HCT116 (cell line): ENCODE measurements around the gene SEC14L6. TPM values are rescaled to one million over a fixed set of nuclear protein-coding genes. Genes with fewer than 3 reads are reported as not detected.

Experiments
- ATAC-seq: fragments of 200-7000 bp; cut with Tn5 transposase; 2 replicates; pipeline ENCODE4 v1.9.1; 2020; ENCODE audit warnings: mild to moderate bottlenecking, moderate library complexity
- BruUV-seq: library from RNA; stranded (reverse); fragments of 400-500 nt; replicated peaks from 2 replicates; lab custom pipeline; 2021; lab: Mats Ljungman, UMichigan
- CTCF ChIA-PET: fragments of 300-600 bp; sonication (Branson Sonifier 250); formaldehyde crosslinking; loops from one replicate; lab custom pipeline; 2021; ENCODE audit warnings: antibody characterized with exemption; lab: Charles Lee
- POLR2A ChIA-PET: fragments of 300-600, 350-600 bp; sonication (Branson Sonifier 250); formaldehyde crosslinking; loops from one replicate; lab custom pipeline; 2021; ENCODE audit warnings: antibody characterized with exemption; lab: Charles Lee
- RAD21 ChIA-PET, 2 experiments: fragments of 300-600 bp; sonication (Branson Sonifier 250); formaldehyde crosslinking; loops; one replicate each; lab custom pipeline; 2023; ENCODE audit warnings: low total read pairs in 2 of 2; ENCODE audit not compliant: uncharacterized antibody in 2 of 2, unreplicated experiment in 2 of 2, low non-redundant PET in 1 of 2; lab: Charles Lee
- DNase-seq: peaks from one replicate; pipeline ENCODE4 v3.0.0-alpha.2; 2010; ENCODE audit warnings: low read depth, low spot score
- H2AFZ ChIP-seq: fragments of 200-600 bp; shearing (Covaris generic), sonication (generic); 2 replicates; pipeline ENCODE4 v1.6.1; 2017; ENCODE audit warnings: low read depth, mixed run types, mixed read lengths, antibody characterized with exemption, low read length; ENCODE audit not compliant: poor library complexity, severe bottlenecking
- H3K27ac ChIP-seq: 2 replicates; pipeline ENCODE4 v1.5.1; 2012; ENCODE audit warnings: low read depth, low read length
- H3K27me3 ChIP-seq: fragments of 200-600 bp; sonication (generic); 2 replicates; pipeline ENCODE4 v1.6.1; 2016; ENCODE audit warnings: mixed run types, low read length, mixed read lengths; ENCODE audit not compliant: insufficient read depth
- H3K36me3 ChIP-seq, 2 experiments: fragments of 200-500 bp in 1 of 2; fragments of 200-600 bp in 1 of 2; sonication (Bioruptor generic) in 1 of 2; sonication (generic) in 1 of 2; 2 replicates each; pipeline versions ENCODE4 v1.5.1 to v1.6.1; 2014 to 2016; ENCODE audit warnings: low read length in 2 of 2, inconsistent platforms in 1 of 2, mixed read lengths in 1 of 2, mixed run types in 1 of 2; ENCODE audit not compliant: insufficient read depth in 2 of 2, control insufficient read depth in 1 of 2
- H3K4me1 ChIP-seq, 2 experiments: fragments of 200-600 bp in 1 of 2; sonication (generic) in 1 of 2; 2 replicates each; pipeline versions ENCODE4 v1.5.1 to v1.6.1; 2012 to 2017; ENCODE audit warnings: low read length in 2 of 2, inconsistent platforms in 1 of 2, mild to moderate bottlenecking in 1 of 2, mixed read lengths in 1 of 2, mixed run types in 1 of 2, moderate library complexity in 1 of 2; ENCODE audit not compliant: insufficient read depth in 2 of 2, control insufficient read depth in 1 of 2
- H3K4me2 ChIP-seq: fragments of 200-600 bp; sonication (generic); 2 replicates; pipeline ENCODE4 v1.6.1; 2017; ENCODE audit warnings: mixed run types, low read length, mixed read lengths
- H3K4me3 ChIP-seq, 2 experiments: fragments of 200-600 bp in 1 of 2; sonication (generic) in 1 of 2; replicated peaks in 1 of 2; 2 replicates each; pipeline ENCODE4 v1.5.1; 2011 to 2016; ENCODE audit warnings: low read length in 2 of 2, control low read depth in 1 of 2, low read depth in 1 of 2, mild to moderate bottlenecking in 1 of 2, mixed read lengths in 1 of 2, mixed run types in 1 of 2
- H3K79me2 ChIP-seq: fragments of 200-600 bp; sonication (generic); 2 replicates; pipeline ENCODE4 v1.6.1; 2017; ENCODE audit warnings: mild to moderate bottlenecking, mixed run types, low read length, moderate library complexity, mixed read lengths; ENCODE audit not compliant: insufficient read depth
- H3K9ac ChIP-seq: fragments of 200-600 bp; sonication (generic); 2 replicates; pipeline ENCODE4 v1.6.1; 2016; ENCODE audit warnings: low read length, mixed read lengths
- H3K9me2 ChIP-seq: fragments of 200-600 bp; sonication (generic), shearing (Covaris generic); 2 replicates; pipeline ENCODE4 v1.6.1; 2017; ENCODE audit warnings: mixed run types, mild to moderate bottlenecking, moderate library complexity; ENCODE audit not compliant: insufficient read depth
- H3K9me3 ChIP-seq, 2 experiments: fragments of 200-500 bp in 1 of 2; fragments of 200-600 bp in 1 of 2; sonication (Bioruptor generic) in 1 of 2; sonication (generic) in 1 of 2; 2 replicates each; pipeline ENCODE4 v1.6.1; 2014 to 2017; ENCODE audit warnings: low read length in 2 of 2, mixed read lengths in 2 of 2, inconsistent platforms in 1 of 2, low read depth in 1 of 2, mild to moderate bottlenecking in 1 of 2, mixed run types in 1 of 2, moderate library complexity in 1 of 2; ENCODE audit not compliant: control insufficient read depth in 1 of 2, insufficient read depth in 1 of 2
- H4K20me1 ChIP-seq: fragments of 200-600 bp; sonication (generic), shearing (Covaris generic); 2 replicates; pipeline ENCODE4 v1.6.1; 2017; ENCODE audit warnings: mixed run types, mild to moderate bottlenecking, moderate library complexity; ENCODE audit not compliant: insufficient read depth
- CEBPB ChIP-seq: IDR thresholded peaks from 2 replicates; pipeline ENCODE4 v1.6.1; 2012; ENCODE audit warnings: low read depth
- CTCF ChIP-seq, 3 experiments: fragments of 200-600 bp in 1 of 3; sonication (generic) in 1 of 3; IDR thresholded peaks in 2 of 3; conservative IDR thresholded peaks in 1 of 3; 2 replicates each; pipeline ENCODE4 v1.5.1; 2012 to 2017; ENCODE audit warnings: low read depth in 2 of 3, low read length in 2 of 3, antibody characterized with exemption in 1 of 3, borderline replicate concordance in 1 of 3, control low read depth in 1 of 3, mild to moderate bottlenecking in 1 of 3, mixed read lengths in 1 of 3, mixed run types in 1 of 3, moderate library complexity in 1 of 3; ENCODE audit not compliant: insufficient read depth in 1 of 3
- EGR1 ChIP-seq: IDR thresholded peaks from 2 replicates; pipeline ENCODE4 v1.6.1; 2012; ENCODE audit warnings: low read depth
- ELF1 ChIP-seq: IDR thresholded peaks from 2 replicates; pipeline ENCODE4 v1.6.1; 2012; ENCODE audit warnings: low read depth, borderline replicate concordance
- EZH2 ChIP-seq: fragments of 200-600 bp; sonication (generic); IDR thresholded peaks from 2 replicates; pipeline ENCODE4 v1.6.1; 2017; ENCODE audit warnings: antibody characterized with exemption, mixed run types
- FOSL1 ChIP-seq: IDR thresholded peaks from 2 replicates; pipeline ENCODE4 v1.6.1; 2012; ENCODE audit warnings: low read depth
- MAX ChIP-seq: IDR thresholded peaks from 2 replicates; pipeline ENCODE4 v1.6.1; 2012
- POLR2A ChIP-seq: IDR thresholded peaks from 2 replicates; pipeline ENCODE4 v1.7.0; 2011; ENCODE audit warnings: borderline replicate concordance; ENCODE audit not compliant: insufficient read depth, insufficient read length; ENCODE audit errors: extremely low read depth
- POLR2AphosphoS5 ChIP-seq: IDR thresholded peaks from 2 replicates; pipeline ENCODE4 v1.6.1; 2011; ENCODE audit warnings: mild to moderate bottlenecking, low read depth, low read length, moderate library complexity
- SIN3A ChIP-seq: IDR thresholded peaks from 2 replicates; pipeline ENCODE4 v1.6.1; 2012; ENCODE audit warnings: low read depth
- SRF ChIP-seq: IDR thresholded peaks from 2 replicates; pipeline ENCODE4 v1.6.1; 2012; ENCODE audit warnings: low read depth
- TCF7L2 ChIP-seq: IDR thresholded peaks from 2 replicates; pipeline ENCODE4 v1.7.0; 2011; ENCODE audit warnings: borderline replicate concordance, inconsistent platforms; ENCODE audit not compliant: insufficient read depth, insufficient read length; ENCODE audit errors: extremely low read depth
- YY1 ChIP-seq: IDR thresholded peaks from 2 replicates; pipeline ENCODE4 v1.6.1; 2011; ENCODE audit warnings: low read length, low read depth, moderate library complexity, mild to moderate bottlenecking; ENCODE audit not compliant: insufficient replicate concordance; ENCODE audit errors: extremely low read depth
- ZBTB33 ChIP-seq: IDR thresholded peaks from 2 replicates; pipeline ENCODE4 v1.6.1; 2011; ENCODE audit warnings: mild to moderate bottlenecking, low read length, moderate library complexity; ENCODE audit not compliant: insufficient replicate concordance; ENCODE audit errors: extremely low read depth
- ZFX ChIP-seq: fragments of 450-650 bp; IDR thresholded peaks from 2 replicates; pipeline ENCODE4 v1.6.1; 2017
- intact Hi-C: fragments of 100-400 bp; cut with micrococcal nuclease; formaldehyde crosslinking; loops from 2 replicates; pipeline ENCODE4 v1.10.0; 2022
- total RNA-seq: library from RNA; stranded (reverse); gene quantifications from one replicate; pipeline ENCODE4 v1.2.1, GENCODE V29; 2021; ENCODE audit not compliant: unreplicated experiment
- TF ChIP-seq, protein P1 (sequence below): IDR thresholded peaks from 2 replicates; pipeline ENCODE4 v1.6.1; 2012; ENCODE audit warnings: low read depth

Gene SEC14L6
- total RNA-seq, 1 experiment from 2014 or later = not detected

- CTCF ChIA-PET = no interaction called here
- Histone ChIP-seq H3K9ac (no peak overlapping the region), H3K4me3 (no peak overlapping the region), H3K27me3 (no peaks in the 10 kb centered on the region), H3K9me2 (no peaks in the 10 kb centered on the region), H3K27ac (no peak overlapping the region), H3K4me1 (no peaks in the 10 kb centered on the region), H3K36me3 (no peaks in the 10 kb centered on the region), H3K79me2 (no peaks in the 10 kb centered on the region), H3K9me3 (peaks cover 3 to 4% of the 10 kb centered on the region in 2 experiments; a peak in 2 of 4 replicates), H3K4me2 (no peak overlapping the region), H4K20me1 (no peaks in the 10 kb centered on the region), H2AFZ (no peak overlapping the region)
- POLR2A ChIA-PET = no interaction called here
- TF ChIP-seq YY1 (no peak), EGR1 (no peak), CEBPB (no peak), ELF1 (no peak), POLR2A (no peak), POLR2AphosphoS5 (no peak), TCF7L2 (no peak), SIN3A (no peak), FOSL1 (no peak), CTCF (IDR thresholded peaks at IDR 0.05 in 2 of 3, conservative IDR thresholded peaks at IDR 0.05 in 1 of 3; ENCODE audit: borderline replicate concordance in 1 of 3, insufficient read depth in 1 of 3, low read depth in 2 of 3, low read length in 2 of 3) (no peak), ZFX (no peak), EZH2 (no peak), ZBTB33 (no peak), MAX (no peak), SRF (no peak)
- TF ChIP-seq, protein P1, sequence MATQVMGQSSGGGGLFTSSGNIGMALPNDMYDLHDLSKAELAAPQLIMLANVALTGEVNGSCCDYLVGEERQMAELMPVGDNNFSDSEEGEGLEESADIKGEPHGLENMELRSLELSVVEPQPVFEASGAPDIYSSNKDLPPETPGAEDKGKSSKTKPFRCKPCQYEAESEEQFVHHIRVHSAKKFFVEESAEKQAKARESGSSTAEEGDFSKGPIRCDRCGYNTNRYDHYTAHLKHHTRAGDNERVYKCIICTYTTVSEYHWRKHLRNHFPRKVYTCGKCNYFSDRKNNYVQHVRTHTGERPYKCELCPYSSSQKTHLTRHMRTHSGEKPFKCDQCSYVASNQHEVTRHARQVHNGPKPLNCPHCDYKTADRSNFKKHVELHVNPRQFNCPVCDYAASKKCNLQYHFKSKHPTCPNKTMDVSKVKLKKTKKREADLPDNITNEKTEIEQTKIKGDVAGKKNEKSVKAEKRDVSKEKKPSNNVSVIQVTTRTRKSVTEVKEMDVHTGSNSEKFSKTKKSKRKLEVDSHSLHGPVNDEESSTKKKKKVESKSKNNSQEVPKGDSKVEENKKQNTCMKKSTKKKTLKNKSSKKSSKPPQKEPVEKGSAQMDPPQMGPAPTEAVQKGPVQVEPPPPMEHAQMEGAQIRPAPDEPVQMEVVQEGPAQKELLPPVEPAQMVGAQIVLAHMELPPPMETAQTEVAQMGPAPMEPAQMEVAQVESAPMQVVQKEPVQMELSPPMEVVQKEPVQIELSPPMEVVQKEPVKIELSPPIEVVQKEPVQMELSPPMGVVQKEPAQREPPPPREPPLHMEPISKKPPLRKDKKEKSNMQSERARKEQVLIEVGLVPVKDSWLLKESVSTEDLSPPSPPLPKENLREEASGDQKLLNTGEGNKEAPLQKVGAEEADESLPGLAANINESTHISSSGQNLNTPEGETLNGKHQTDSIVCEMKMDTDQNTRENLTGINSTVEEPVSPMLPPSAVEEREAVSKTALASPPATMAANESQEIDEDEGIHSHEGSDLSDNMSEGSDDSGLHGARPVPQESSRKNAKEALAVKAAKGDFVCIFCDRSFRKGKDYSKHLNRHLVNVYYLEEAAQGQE = no peak
- DNase-seq (no peak), ATAC-seq (no peak)
- intact Hi-C loops = no loop called here
- no TSS peak for BruUV-seq
- RAD21 ChIA-PET = no interaction called here
Measured at GRCh38 chr22:30513462-30513861, 33.1 kb downstream of the SEC14L6 start.
